Left ventricle myocardium inferior (tissue), 1 donor: ENCODE data around the gene DENND4C. TPM values are rescaled to one million over a fixed set of nuclear protein-coding genes. Genes with fewer than 3 reads are reported as not detected.

Experiments used
- DNase-seq: peaks from one replicate; pipeline ENCODE4 v3.0.0-alpha.2; 2020
- H3K27ac ChIP-seq: fragments of 200-600 bp; replicated peaks from 2 replicates; pipeline ENCODE4 v1.8.0; 2021
- H3K27me3 ChIP-seq: fragments of 200-600 bp; 2 replicates; pipeline ENCODE4 v1.8.0; 2021; ENCODE audit warnings: low read depth
- H3K36me3 ChIP-seq: fragments of 200-600 bp; 2 replicates; pipeline ENCODE4 v1.8.0; 2021
- H3K4me1 ChIP-seq: fragments of 200-600 bp; 2 replicates; pipeline ENCODE4 v1.8.0; 2021
- H3K4me3 ChIP-seq: fragments of 200-600 bp; 2 replicates; pipeline ENCODE4 v1.8.0; 2021; ENCODE audit warnings: mild to moderate bottlenecking, moderate library complexity
- H3K9me3 ChIP-seq: fragments of 200-600 bp; replicated peaks from 2 replicates; pipeline ENCODE4 v1.8.0; 2021
- CTCF ChIP-seq: fragments of 200-600 bp; IDR thresholded peaks from 2 replicates; pipeline ENCODE4 v1.8.0; 2021; ENCODE audit warnings: antibody characterized with exemption, mild to moderate bottlenecking, borderline replicate concordance
- intact Hi-C: fragments of 100-400 bp; cut with micrococcal nuclease; formaldehyde crosslinking; loops from one replicate; pipeline ENCODE4 v1.11.0; 2022
- long read RNA-seq: library from polyadenylated mRNA; unstranded; transcript quantifications from one replicate; pipeline ENCODE4 v2.0.0, GENCODE V29; 2021
- total RNA-seq: library from RNA; stranded (reverse); fragmentation: NEBNext Ultra II Directional; extraction: Animal tissue kit (Norgen Biotek cat#: 25700); gene quantifications from one replicate; pipeline ENCODE4 v1.2.1, GENCODE V29; 2021
- donor health status: DM: no; HTN: yes; CAD: no; lungs with severe emphysema.

DENND4C gene
- 20.8 TPM for total RNA-seq
- long read RNA-seq, full-length matches to known transcripts, result 1 of 12 reads
- long read RNA-seq, partial matches to known transcripts, result 3 of 12 reads
- long read RNA-seq, other reads (novel, unspliced or antisense), result 8 of 12 reads

GRCh38 chr9:19230355-19231125, at the start of gene DENND4C:
TSS of gene DENND4C (plus strand) at chr9:19230693. CDS start at chr9:19276175, 45,482 bp downstream.
- peak within 1 kb of the TSS; percentile 96 for H3K4me3 ChIP-seq
- H3K27ac ChIP-seq, result peak within 1 kb of the TSS; percentile 97
- no peaks in the 10 kb centered on the region for H3K36me3 ChIP-seq
- peaks cover 53% of the 10 kb centered on the region for H3K4me1 ChIP-seq
- H3K9me3 ChIP-seq, result no peaks in the 10 kb centered on the region
- peak; percentile 87 for DNase-seq
- TF ChIP-seq CTCF, result peak; percentile 16
- no peaks in the 10 kb centered on the region for H3K27me3 ChIP-seq
- intact Hi-C loops, result no loop called here

- no peak overlapping the region for H3K4me3 ChIP-seq
- intact Hi-C loops, result no loop called here
- DNase-seq, result no peak
- H3K9me3 ChIP-seq, result no peaks in the 10 kb centered on the region
- no peaks in the 10 kb centered on the region for H3K36me3 ChIP-seq
- no peak for TF ChIP-seq CTCF
- H3K27me3 ChIP-seq, result no peaks in the 10 kb centered on the region
- H3K4me1 ChIP-seq, result peaks cover 41% of the 10 kb centered on the region
- H3K27ac ChIP-seq, result peak overlapping the region; percentile 91
Observed at GRCh38 chr9:19180991-19181390, 49.5 kb upstream of the DENND4C start.

- Histone ChIP-seq H3K36me3 (no peaks in the 10 kb centered on the region), H3K9me3 (no peaks in the 10 kb centered on the region), H3K27ac (peak overlapping the region; percentile 91), H3K27me3 (no peaks in the 10 kb centered on the region), H3K4me1 (peaks cover 41% of the 10 kb centered on the region), H3K4me3 (no peak overlapping the region)
- no peak for TF ChIP-seq CTCF
- intact Hi-C loops, result no loop called here
- DNase-seq, result no peak
Observed at GRCh38 chr9:19181561-19181960, 48.9 kb upstream of the DENND4C start.

GRCh38 chr9:19184144-19184917, 46.2 kb upstream of the DENND4C start:
- intact Hi-C loops, result no loop called here

More at GRCh38 chr9:19184144-19184917, 46.2 kb upstream of the DENND4C start:
- Histone ChIP-seq H3K4me3 (no peak overlapping the region), H3K36me3 (no peaks in the 10 kb centered on the region), H3K27ac (peak overlapping the region; percentile 91), H3K4me1 (peaks cover 41% of the 10 kb centered on the region), H3K9me3 (no peaks in the 10 kb centered on the region), H3K27me3 (no peaks in the 10 kb centered on the region)
- TF ChIP-seq CTCF, result no peak
- peak; percentile 70 for DNase-seq
